Mesodermal cell (in vitro differentiated cells): Measurements from ENCODE around the gene GPHN.

ENCODE experiments used
- H3K27ac ChIP-seq: 2 replicates; pipeline ENCODE4 v1.7.0; 2013; ENCODE audit warnings: mild to moderate bottlenecking, low read depth, low read length, moderate library complexity; ENCODE audit not compliant: severe bottlenecking
- H3K36me3 ChIP-seq: 2 replicates; pipeline ENCODE4 v1.7.1; 2013; ENCODE audit warnings: mild to moderate bottlenecking, low read length, moderate library complexity; ENCODE audit not compliant: control insufficient read depth, insufficient read depth
- H3K4me1 ChIP-seq: one replicate; pipeline ENCODE4 v1.7.1; 2013; ENCODE audit warnings: mild to moderate bottlenecking, low read length; ENCODE audit not compliant: insufficient read depth, control insufficient read depth, poor library complexity, severe bottlenecking
- H3K4me3 ChIP-seq: 2 replicates; pipeline ENCODE4 v1.7.0; 2013; ENCODE audit warnings: low read length, control low read depth, mild to moderate bottlenecking; ENCODE audit not compliant: insufficient read depth, poor library complexity, severe bottlenecking; ENCODE audit errors: extremely low read depth
- H3K9me3 ChIP-seq: 2 replicates; pipeline ENCODE4 v1.7.1; 2013; ENCODE audit warnings: mild to moderate bottlenecking, low read length, moderate library complexity; ENCODE audit not compliant: control insufficient read depth
- WGBS, 2 experiments: methylation state at CpG; one replicate each; pipeline ENCODE4 v1.1.5; 2013; ENCODE audit warnings: missing lambda C conversion rate in 2 of 2; ENCODE audit not compliant: insufficient coverage in 2 of 2; 5-methylcytosine and 5-hydroxymethylcytosine counted together

The GPHN gene

GRCh38 chr14:67141146-67141900, 633.4 kb downstream of the GPHN start:
- H3K27ac ChIP-seq, result no peak overlapping the region
- H3K36me3 ChIP-seq, result no peaks in the 10 kb centered on the region
- WGBS, 2 experiments, result no CpG with 5 or more reads among the region's 1 CpG
- no peaks in the 10 kb centered on the region for H3K4me1 ChIP-seq
- no peaks in the 10 kb centered on the region for H3K9me3 ChIP-seq
- no peak overlapping the region for H3K4me3 ChIP-seq

GRCh38 chr14:67151082-67151666, 643.2 kb downstream of the GPHN start:
- Histone ChIP-seq H3K36me3 (no peaks in the 10 kb centered on the region), H3K4me3 (no peak overlapping the region), H3K4me1 (no peaks in the 10 kb centered on the region), H3K27ac (no peak overlapping the region), H3K9me3 (no peaks in the 10 kb centered on the region)
- 92% methylated on average over 2 of the region's 4 CpGs; no CpG with 5 or more reads in 1 of the 2 experiments for WGBS, 2 experiments

- Histone ChIP-seq H3K4me3 (no peak overlapping the region), H3K27ac (no peak overlapping the region), H3K36me3 (no peaks in the 10 kb centered on the region), H3K4me1 (no peaks in the 10 kb centered on the region), H3K9me3 (no peaks in the 10 kb centered on the region)
Observed at GRCh38 chr14:67158566-67158965, 650.6 kb downstream of the GPHN start.

- no peaks in the 10 kb centered on the region for H3K4me1 ChIP-seq
- no peak overlapping the region for H3K4me3 ChIP-seq
- H3K27ac ChIP-seq, result no peak overlapping the region
- WGBS, 2 experiments, result 83 to 100% methylated on average over 2 of the region's 4 CpGs
- no peaks in the 10 kb centered on the region for H3K9me3 ChIP-seq
- H3K36me3 ChIP-seq, result no peaks in the 10 kb centered on the region
Observed at GRCh38 chr14:67162385-67162784, 654.4 kb downstream of the GPHN start.

- WGBS, 2 experiments, result 80 to 91% methylated on average over 4 to 5 of the region's 5 CpGs
- H3K27ac ChIP-seq, result no peak overlapping the region
- peaks cover 4% of the 10 kb centered on the region for H3K4me1 ChIP-seq
- no peaks in the 10 kb centered on the region for H3K36me3 ChIP-seq
- H3K4me3 ChIP-seq, result no peak overlapping the region
- no peaks in the 10 kb centered on the region for H3K9me3 ChIP-seq
Observed at GRCh38 chr14:67166450-67166853, 658.5 kb downstream of the GPHN start.

GRCh38 chr14:67167420-67168109, 659.6 kb downstream of the GPHN start:
- Histone ChIP-seq H3K9me3 (peaks cover under 1% of the 10 kb centered on the region), H3K36me3 (no peaks in the 10 kb centered on the region), H3K4me3 (no peak overlapping the region), H3K4me1 (peaks cover 4% of the 10 kb centered on the region), H3K27ac (peak overlapping the region; percentile 70)
- no CpG with 5 or more reads among the region's 2 CpGs for WGBS, 2 experiments

- Histone ChIP-seq H3K9me3 (peaks cover 5% of the 10 kb centered on the region), H3K4me3 (no peak overlapping the region), H3K36me3 (no peaks in the 10 kb centered on the region), H3K27ac (peak overlapping the region; percentile 70), H3K4me1 (peaks cover 4% of the 10 kb centered on the region)
- WGBS, 2 experiments, result no CpG with 5 or more reads among the region's 1 CpG
Observed at GRCh38 chr14:67168110-67168441, 660.1 kb downstream of the GPHN start.

GRCh38 chr14:67170660-67171059, 662.7 kb downstream of the GPHN start:
- no peak overlapping the region for H3K4me3 ChIP-seq
- H3K27ac ChIP-seq, result peak overlapping the region; percentile 39
- WGBS, 2 experiments, result 71 to 86% methylated on average over 1 of the region's 1 CpG
- no peaks in the 10 kb centered on the region for H3K36me3 ChIP-seq
- H3K9me3 ChIP-seq, result peaks cover 6% of the 10 kb centered on the region
- peaks cover 4% of the 10 kb centered on the region for H3K4me1 ChIP-seq

- H3K4me3 ChIP-seq, result no peak overlapping the region
- H3K36me3 ChIP-seq, result no peaks in the 10 kb centered on the region
- H3K9me3 ChIP-seq, result peaks cover 6% of the 10 kb centered on the region
- WGBS, 2 experiments, result 97 to 98% methylated on average over 5 of the region's 5 CpGs
- H3K4me1 ChIP-seq, result peaks cover 4% of the 10 kb centered on the region
- no peak overlapping the region for H3K27ac ChIP-seq
Observed at GRCh38 chr14:67172056-67172455, 664.1 kb downstream of the GPHN start.

- Histone ChIP-seq H3K9me3 (peaks cover 6% of the 10 kb centered on the region), H3K27ac (no peak overlapping the region), H3K4me1 (peaks cover 4% of the 10 kb centered on the region), H3K4me3 (no peak overlapping the region), H3K36me3 (no peaks in the 10 kb centered on the region)
- WGBS, 2 experiments, result 75 to 100% methylated on average over 1 of the region's 1 CpG
Observed at GRCh38 chr14:67172520-67172919, 664.6 kb downstream of the GPHN start.

- Histone ChIP-seq H3K27ac (no peak overlapping the region), H3K4me1 (peaks cover 4% of the 10 kb centered on the region), H3K4me3 (no peak overlapping the region), H3K9me3 (peaks cover 13% of the 10 kb centered on the region), H3K36me3 (no peaks in the 10 kb centered on the region)
- WGBS, 2 experiments, result 100% methylated on average over 1 of the region's 2 CpGs; no CpG with 5 or more reads in 1 of the 2 experiments
Observed at GRCh38 chr14:67173719-67174118, 665.8 kb downstream of the GPHN start.
